ENCODE results near the gene CLDN7.

DNA sequence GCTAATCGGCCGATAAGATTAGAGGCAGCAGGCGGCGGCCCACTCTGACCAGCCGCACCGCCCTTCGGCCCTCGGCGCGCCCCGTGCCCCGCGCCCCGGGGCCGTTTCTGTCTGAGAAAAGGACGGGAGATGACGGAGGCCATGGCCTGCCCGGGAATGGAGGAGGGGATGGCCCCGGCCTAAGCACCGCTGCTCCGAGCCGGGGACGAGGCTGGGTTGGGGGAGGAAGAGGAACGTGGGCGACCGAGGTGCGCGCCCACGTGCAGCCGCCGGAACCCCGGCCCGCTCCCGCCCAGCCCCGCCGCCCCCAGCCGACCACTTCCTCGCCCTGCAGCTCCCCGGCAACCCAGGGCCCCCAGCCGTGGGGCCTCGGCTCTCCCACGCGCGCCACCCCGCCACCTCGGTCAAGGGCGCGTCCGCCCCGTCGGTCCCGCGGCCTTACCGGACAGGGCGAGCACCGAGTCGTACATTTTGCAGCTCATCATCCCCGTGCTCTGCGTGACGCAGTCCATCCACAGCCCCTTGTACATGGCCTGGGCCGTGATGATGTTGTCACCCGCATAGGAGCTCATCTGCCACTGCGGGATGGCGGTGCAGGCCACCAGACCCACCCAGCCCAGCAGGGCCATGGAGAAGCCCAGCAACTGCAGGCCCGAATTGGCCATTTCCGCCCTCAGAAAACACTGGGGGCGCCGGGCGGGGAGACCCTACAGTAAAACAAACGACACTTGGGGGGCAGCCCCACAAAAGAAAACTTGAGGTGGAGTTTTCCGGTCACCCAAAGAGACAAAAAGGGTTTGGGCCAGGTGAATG is 693 bp downstream of the CLDN7 start:
- TF ChIP-seq CTCF (IDR thresholded peaks at IDR 0.05) (no peak), POLR2A (IDR thresholded peaks at IDR 0.05) (no peak)

Measured in adrenal gland (tissue), 5 donors.